ENCODE measurements around the gene G0S2.

GRCh38 chr1:209659909-209660308, 15.3 kb upstream of the G0S2 start:
- TF ChIP-seq CTCF (IDR thresholded peaks at IDR 0.05) (no peak), POLR2AphosphoS5 (IDR thresholded peaks at IDR 0.05) (no peak)

All from transverse colon (tissue), 4 donors.